Progenitor cell of endocrine pancreas (in vitro differentiated cells): ENCODE measurements around the gene TEX54. TPM values are rescaled to one million over a fixed set of nuclear protein-coding genes. Genes with fewer than 3 reads are reported as not detected.

ENCODE experiments used
- DNase-seq: peaks from one replicate; pipeline ENCODE4 v3.0.0; 2021; ENCODE audit warnings: low spot score; ENCODE audit not compliant: unreplicated experiment
- H3K27ac Mint-ChIP-seq: 2 replicates; pipeline ENCODE4 v1.8.0; 2021; ENCODE audit warnings: mild to moderate bottlenecking, moderate library complexity, mixed read lengths
- H3K27me3 Mint-ChIP-seq: 2 replicates; pipeline ENCODE4 v1.8.0; 2021; ENCODE audit warnings: mixed read lengths
- H3K36me3 Mint-ChIP-seq: 2 replicates; pipeline ENCODE4 v1.8.0; 2022; ENCODE audit warnings: mixed read lengths; ENCODE audit not compliant: insufficient read depth
- H3K4me1 Mint-ChIP-seq: 2 replicates; pipeline ENCODE4 v1.8.0; 2021; ENCODE audit warnings: low read depth, mixed read lengths
- H3K4me3 Mint-ChIP-seq: 2 replicates; pipeline ENCODE4 v1.8.0; 2021; ENCODE audit warnings: low read depth, mild to moderate bottlenecking, moderate library complexity, mixed read lengths
- H3K9me3 Mint-ChIP-seq: 2 replicates; pipeline ENCODE4 v1.8.0; 2021; ENCODE audit warnings: low read depth, mixed read lengths
- CTCF ChIP-seq: fragments of 200-600 bp; sonication (generic); IDR thresholded peaks from one replicate; pipeline ENCODE4 v1.5.0; 2021; ENCODE audit warnings: antibody characterized with exemption, mild to moderate bottlenecking; ENCODE audit not compliant: unreplicated experiment
- total RNA-seq: library from RNA; stranded (reverse); gene quantifications from 2 replicates; pipeline ENCODE4 v1.2.1, GENCODE V29; 2021

The TEX54 gene
- total RNA-seq, 1 donor from 2014 or later, result not detected

DNA sequence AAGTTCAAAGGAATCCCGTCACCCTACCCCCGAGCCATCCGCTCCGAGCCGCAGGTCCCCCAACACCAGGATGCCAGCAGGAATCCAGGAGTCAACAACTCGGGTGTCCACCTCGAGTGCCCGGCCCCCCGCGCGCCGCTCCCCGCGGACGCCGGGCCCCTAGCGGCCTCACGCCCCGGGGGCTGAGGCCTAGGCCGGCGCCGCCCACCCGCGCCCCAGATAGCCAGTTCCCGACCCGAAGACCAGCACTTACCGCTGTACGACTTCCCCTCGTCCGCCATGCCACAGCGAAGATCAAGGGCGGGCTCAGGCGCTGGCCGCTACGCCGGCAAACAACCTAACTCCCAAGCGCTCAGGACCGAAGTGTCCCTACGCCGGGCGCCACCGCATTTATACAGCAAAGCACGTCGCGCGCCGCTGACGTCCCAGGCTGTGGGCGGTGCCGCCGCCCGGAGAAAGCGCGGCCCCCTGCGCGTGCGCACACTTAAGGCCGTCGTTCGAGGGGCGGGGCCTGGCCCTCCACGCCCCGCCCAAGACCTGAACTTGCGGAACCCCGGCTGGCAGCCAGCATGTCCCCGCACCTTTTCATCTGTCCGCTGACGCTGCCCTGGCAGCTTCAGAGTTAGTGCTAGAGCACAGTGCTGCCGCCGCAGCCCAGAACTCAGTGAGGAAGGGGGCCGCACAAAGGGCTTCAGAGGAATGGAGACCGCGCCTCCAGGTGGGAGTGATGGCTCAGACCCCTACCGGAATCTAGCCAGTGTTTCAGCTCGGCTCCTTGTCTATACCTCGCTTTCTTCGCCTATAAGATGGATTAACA lies 27.4 kb downstream of the TEX54 start, which contains the start of gene NXF1:
NXF1 (minus strand) TSS at position 365 of the 817 bp plus-strand sequence; CDS start at position 281, 84 bp downstream.
- peaks cover 14% of the 10 kb centered on the region for H3K4me1 Mint-ChIP-seq
- no peaks in the 10 kb centered on the region for H3K9me3 Mint-ChIP-seq
- H3K27ac Mint-ChIP-seq, result peak within 1 kb of the TSS; percentile 99
- H3K36me3 Mint-ChIP-seq, result peaks cover 14% of the 10 kb centered on the region
- TF ChIP-seq CTCF, result peak; percentile 27
- peak within 1 kb of the TSS; percentile 97 for H3K4me3 Mint-ChIP-seq
- peak; percentile 97 for DNase-seq
- H3K27me3 Mint-ChIP-seq, result no peaks in the 10 kb centered on the region

GRCh38 chr11:62804310-62805075 lies 28.1 kb downstream of the TEX54 start:
- H3K36me3 Mint-ChIP-seq, result peaks cover 17% of the 10 kb centered on the region
- H3K9me3 Mint-ChIP-seq, result no peaks in the 10 kb centered on the region
- DNase-seq, result no peak
- H3K4me1 Mint-ChIP-seq, result peaks cover 14% of the 10 kb centered on the region
- H3K4me3 Mint-ChIP-seq, result peak overlapping the region; percentile 97
- peak overlapping the region; percentile 98 for H3K27ac Mint-ChIP-seq
- H3K27me3 Mint-ChIP-seq, result no peaks in the 10 kb centered on the region
- TF ChIP-seq CTCF, result no peak

- Mint-ChIP-seq H3K4me3 (no peak overlapping the region), H3K27ac (no peak overlapping the region), H3K27me3 (no peaks in the 10 kb centered on the region), H3K4me1 (peaks cover 11% of the 10 kb centered on the region), H3K9me3 (no peaks in the 10 kb centered on the region), H3K36me3 (peaks cover 27% of the 10 kb centered on the region)
- no peak for TF ChIP-seq CTCF
- DNase-seq, result no peak
Measured at GRCh38 chr11:62801071-62801470, 31.6 kb downstream of the TEX54 start.

GRCh38 chr11:62799486-62799885 lies 33.2 kb downstream of the TEX54 start:
- peaks cover 7% of the 10 kb centered on the region for H3K4me1 Mint-ChIP-seq
- no peak overlapping the region for H3K4me3 Mint-ChIP-seq
- no peak for TF ChIP-seq CTCF
- no peak overlapping the region for H3K27ac Mint-ChIP-seq
- peaks cover 37% of the 10 kb centered on the region for H3K36me3 Mint-ChIP-seq
- no peaks in the 10 kb centered on the region for H3K27me3 Mint-ChIP-seq
- no peak for DNase-seq
- no peaks in the 10 kb centered on the region for H3K9me3 Mint-ChIP-seq

DNA sequence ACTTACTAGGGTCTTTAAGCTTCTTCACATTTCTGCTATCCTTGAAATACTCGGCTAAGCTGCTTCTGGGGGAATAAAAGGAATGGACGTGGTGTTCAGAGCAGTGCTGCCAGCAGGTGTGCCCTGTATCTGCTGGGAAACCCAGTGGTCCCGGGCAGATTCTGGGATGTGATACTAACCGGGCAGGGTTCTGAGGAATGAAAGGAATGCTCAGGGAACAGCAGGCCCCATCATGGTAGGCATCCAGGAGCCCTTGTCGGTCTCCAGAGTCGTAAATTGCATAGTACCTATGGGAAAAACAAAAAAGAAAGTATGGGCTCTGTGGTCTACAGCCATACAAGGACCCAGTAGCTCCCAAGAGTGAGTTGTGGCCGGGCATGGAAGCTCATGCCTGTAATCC lies 36.4 kb downstream of the TEX54 start:
- H3K4me1 Mint-ChIP-seq, result peaks cover 8% of the 10 kb centered on the region
- DNase-seq, result no peak
- no peaks in the 10 kb centered on the region for H3K27me3 Mint-ChIP-seq
- H3K36me3 Mint-ChIP-seq, result peaks cover 36% of the 10 kb centered on the region
- no peak overlapping the region for H3K4me3 Mint-ChIP-seq
- no peaks in the 10 kb centered on the region for H3K9me3 Mint-ChIP-seq
- TF ChIP-seq CTCF, result no peak
- peak overlapping the region; percentile 56 for H3K27ac Mint-ChIP-seq
